Calu3 (cell line): ENCODE data around the gene AAR2. TPM values are rescaled to one million over a fixed set of nuclear protein-coding genes. Genes with fewer than 3 reads are reported as not detected.

Experiments used
- BruUV-seq: library from RNA; stranded (reverse); fragments of 400-500 nt; replicated peaks from 2 replicates; lab custom pipeline; 2021; lab: Mats Ljungman, UMichigan
- CTCF ChIA-PET: fragments of 300-600 bp; sonication (Branson Sonifier 250); formaldehyde crosslinking; loops from one replicate; lab custom pipeline; 2022; ENCODE audit warnings: antibody characterized with exemption; lab: Charles Lee
- DNase-seq: peaks from one replicate; pipeline ENCODE4 v3.0.0; 2022
- H3K27ac Mint-ChIP-seq: one replicate; pipeline ENCODE4 v1.8.0; 2022; ENCODE audit warnings: mixed read lengths; ENCODE audit not compliant: unreplicated experiment
- H3K27me3 Mint-ChIP-seq: one replicate; pipeline ENCODE4 v1.8.0; 2022; ENCODE audit warnings: mixed read lengths; ENCODE audit not compliant: unreplicated experiment
- H3K36me3 Mint-ChIP-seq: one replicate; pipeline ENCODE4 v1.8.0; 2022; ENCODE audit warnings: mild to moderate bottlenecking, moderate library complexity, mixed read lengths; ENCODE audit not compliant: insufficient read depth, unreplicated experiment
- H3K4me1 Mint-ChIP-seq: one replicate; pipeline ENCODE4 v1.8.0; 2022; ENCODE audit warnings: mild to moderate bottlenecking, low read depth, mixed read lengths; ENCODE audit not compliant: unreplicated experiment
- H3K4me3 Mint-ChIP-seq: one replicate; pipeline ENCODE4 v1.8.0; 2022; ENCODE audit warnings: mild to moderate bottlenecking, low read depth, moderate library complexity, mixed read lengths; ENCODE audit not compliant: unreplicated experiment
- H3K9me3 Mint-ChIP-seq: one replicate; pipeline ENCODE4 v1.8.0; 2022; ENCODE audit warnings: low read depth, mixed read lengths; ENCODE audit not compliant: unreplicated experiment
- CTCF ChIP-seq: fragments of 200-600 bp; IDR thresholded peaks from one replicate; pipeline ENCODE4 v1.8.0; 2022; ENCODE audit warnings: antibody characterized with exemption; ENCODE audit not compliant: unreplicated experiment
- intact Hi-C: fragments of 100-400 bp; cut with micrococcal nuclease; formaldehyde crosslinking; loops from one replicate; pipeline ENCODE4 v1.10.0; 2022; ENCODE audit not compliant: unreplicated experiment
- total RNA-seq: library from RNA; stranded (reverse); gene quantifications from 2 replicates; pipeline ENCODE4 v1.2.3, GENCODE V29; 2022

AAR2 gene
- total RNA-seq, 1 experiment from 2014 or later, result 37.0 TPM

GRCh38 chr20:36277546-36277945 is 41.3 kb downstream of the AAR2 start:
- H3K27ac Mint-ChIP-seq, result no peak overlapping the region
- no peak overlapping the region for H3K4me3 Mint-ChIP-seq
- DNase-seq, result no peak
- H3K27me3 Mint-ChIP-seq, result peaks cover 92% of the 10 kb centered on the region
- no peak for TF ChIP-seq CTCF
- no peaks in the 10 kb centered on the region for H3K36me3 Mint-ChIP-seq
- CTCF ChIA-PET, result no interaction called here
- H3K4me1 Mint-ChIP-seq, result no peaks in the 10 kb centered on the region
- no peaks in the 10 kb centered on the region for H3K9me3 Mint-ChIP-seq
- BruUV-seq, result no TSS peak
- intact Hi-C loops, result no loop called here

GRCh38 chr20:36279362-36279761 is 43.1 kb downstream of the AAR2 start:
- H3K27ac Mint-ChIP-seq, result no peak overlapping the region
- CTCF ChIA-PET, result interaction anchor here (2.8 kb wide), 1 partner anchor 8 kb away, joined by 7 read pairs; no protein-coding TSS in a partner anchor
- no peaks in the 10 kb centered on the region for H3K4me1 Mint-ChIP-seq
- intact Hi-C loops, result no loop called here
- no peak for TF ChIP-seq CTCF
- BruUV-seq, result no TSS peak
- no peaks in the 10 kb centered on the region for H3K9me3 Mint-ChIP-seq
- no peak for DNase-seq
- no peak overlapping the region for H3K4me3 Mint-ChIP-seq
- H3K36me3 Mint-ChIP-seq, result no peaks in the 10 kb centered on the region
- H3K27me3 Mint-ChIP-seq, result peaks cover 92% of the 10 kb centered on the region

GRCh38 chr20:36279776-36280175 is 43.5 kb downstream of the AAR2 start:
- BruUV-seq, result no TSS peak
- Mint-ChIP-seq H3K36me3 (no peaks in the 10 kb centered on the region), H3K4me3 (no peak overlapping the region), H3K4me1 (no peaks in the 10 kb centered on the region), H3K9me3 (no peaks in the 10 kb centered on the region), H3K27ac (no peak overlapping the region), H3K27me3 (peaks cover 90% of the 10 kb centered on the region)
- no peak for TF ChIP-seq CTCF
- intact Hi-C loops, result no loop called here
- no peak for DNase-seq
- CTCF ChIA-PET, result interaction anchor here (2.8 kb wide), 1 partner anchor 8 kb away, joined by 7 read pairs; no protein-coding TSS in a partner anchor

GRCh38 chr20:36281785-36282380 is 45.6 kb downstream of the AAR2 start:
- intact Hi-C loops, result no loop called here
- CTCF ChIA-PET, result interaction anchor here (2.8 kb wide), 1 partner anchor 10 kb away, joined by 7 read pairs; no protein-coding TSS in a partner anchor
- H3K4me3 Mint-ChIP-seq, result no peak overlapping the region
- no peak for DNase-seq
- BruUV-seq, result no TSS peak
- peaks cover 85% of the 10 kb centered on the region for H3K27me3 Mint-ChIP-seq
- H3K36me3 Mint-ChIP-seq, result no peaks in the 10 kb centered on the region
- no peak overlapping the region for H3K27ac Mint-ChIP-seq
- no peaks in the 10 kb centered on the region for H3K9me3 Mint-ChIP-seq
- no peak for TF ChIP-seq CTCF
- no peaks in the 10 kb centered on the region for H3K4me1 Mint-ChIP-seq
